Gastroesophageal sphincter (tissue), 3 donors: Measurements from ENCODE around the gene POMT2.

Experiments
- POLR2A ChIP-seq, 2 donors: fragments of 450-650 bp; IDR thresholded peaks; one replicate each; pipeline ENCODE4 v1.6.1; 2017; ENCODE audit warnings: antibody characterized with exemption in 2 of 2, mild to moderate bottlenecking in 2 of 2, moderate library complexity in 1 of 2
- POLR2AphosphoS5 ChIP-seq: sonication (generic); formaldehyde crosslinking; IDR thresholded peaks from one replicate; pipeline ENCODE4 v1.6.1; 2017; ENCODE audit warnings: antibody characterized with exemption
- TF ChIP-seq, protein P1 (sequence below), 4 experiments: fragments of 200-600 bp in 2 of 4; fragments of 450-650 bp in 2 of 4; sonication (generic) in 1 of 4; IDR thresholded peaks; one replicate each; pipeline ENCODE4 v1.5.1; 2017 to 2019; ENCODE audit warnings: antibody characterized with exemption in 4 of 4, mild to moderate bottlenecking in 2 of 4, moderate library complexity in 2 of 4

GRCh38 chr14:77346495-77346894 is 25.8 kb upstream of the POMT2 start:
- TF ChIP-seq, protein P1, sequence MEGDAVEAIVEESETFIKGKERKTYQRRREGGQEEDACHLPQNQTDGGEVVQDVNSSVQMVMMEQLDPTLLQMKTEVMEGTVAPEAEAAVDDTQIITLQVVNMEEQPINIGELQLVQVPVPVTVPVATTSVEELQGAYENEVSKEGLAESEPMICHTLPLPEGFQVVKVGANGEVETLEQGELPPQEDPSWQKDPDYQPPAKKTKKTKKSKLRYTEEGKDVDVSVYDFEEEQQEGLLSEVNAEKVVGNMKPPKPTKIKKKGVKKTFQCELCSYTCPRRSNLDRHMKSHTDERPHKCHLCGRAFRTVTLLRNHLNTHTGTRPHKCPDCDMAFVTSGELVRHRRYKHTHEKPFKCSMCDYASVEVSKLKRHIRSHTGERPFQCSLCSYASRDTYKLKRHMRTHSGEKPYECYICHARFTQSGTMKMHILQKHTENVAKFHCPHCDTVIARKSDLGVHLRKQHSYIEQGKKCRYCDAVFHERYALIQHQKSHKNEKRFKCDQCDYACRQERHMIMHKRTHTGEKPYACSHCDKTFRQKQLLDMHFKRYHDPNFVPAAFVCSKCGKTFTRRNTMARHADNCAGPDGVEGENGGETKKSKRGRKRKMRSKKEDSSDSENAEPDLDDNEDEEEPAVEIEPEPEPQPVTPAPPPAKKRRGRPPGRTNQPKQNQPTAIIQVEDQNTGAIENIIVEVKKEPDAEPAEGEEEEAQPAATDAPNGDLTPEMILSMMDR (IDR thresholded peaks at IDR 0.05) = no peak
- TF ChIP-seq POLR2A (IDR thresholded peaks at IDR 0.05) = no peak
- no peak for TF ChIP-seq POLR2AphosphoS5
